Osteocyte (in vitro differentiated cells): ENCODE data around the gene PKIB. TPM values are rescaled to one million over a fixed set of nuclear protein-coding genes. Genes with fewer than 3 reads are reported as not detected.
"Not testable (repeated sequence)": the region's sequence is repeated elsewhere in the genome, so short reads cannot be mapped to it uniquely, and the experiment has no call there.

ENCODE experiments used
- DNase-seq: peaks from one replicate; pipeline ENCODE4 v3.0.0; 2021; ENCODE audit warnings: mixed read lengths; ENCODE audit not compliant: unreplicated experiment; ENCODE audit errors: extremely low spot score
- H3K27ac Mint-ChIP-seq: one replicate; pipeline ENCODE4 v1.8.0; 2021; ENCODE audit warnings: mild to moderate bottlenecking, mixed read lengths; ENCODE audit not compliant: unreplicated experiment
- H3K27me3 Mint-ChIP-seq: one replicate; pipeline ENCODE4 v1.8.0; 2021; ENCODE audit warnings: mixed read lengths; ENCODE audit not compliant: unreplicated experiment
- H3K36me3 Mint-ChIP-seq: one replicate; pipeline ENCODE4 v1.8.0; 2021; ENCODE audit warnings: mixed read lengths; ENCODE audit not compliant: unreplicated experiment
- H3K4me1 Mint-ChIP-seq: one replicate; pipeline ENCODE4 v1.8.0; 2021; ENCODE audit warnings: mixed read lengths; ENCODE audit not compliant: unreplicated experiment
- H3K4me3 Mint-ChIP-seq: one replicate; pipeline ENCODE4 v1.8.0; 2021; ENCODE audit warnings: mild to moderate bottlenecking, moderate library complexity, mixed read lengths; ENCODE audit not compliant: unreplicated experiment
- H3K9me3 Mint-ChIP-seq: one replicate; pipeline ENCODE4 v1.8.0; 2021; ENCODE audit warnings: mixed read lengths; ENCODE audit not compliant: unreplicated experiment
- total RNA-seq: library from RNA; stranded (reverse); gene quantifications from 2 replicates; pipeline ENCODE4 v1.2.1, GENCODE V29; 2021
- TF ChIP-seq, protein P1 (sequence below): fragments of 200-600 bp; sonication (generic); IDR thresholded peaks from 2 replicates; pipeline ENCODE4 v1.5.0; 2021; ENCODE audit warnings: antibody characterized with exemption, mild to moderate bottlenecking, moderate library complexity

PKIB gene
- total RNA-seq, 1 donor from 2014 or later = 35.0 TPM

DNA sequence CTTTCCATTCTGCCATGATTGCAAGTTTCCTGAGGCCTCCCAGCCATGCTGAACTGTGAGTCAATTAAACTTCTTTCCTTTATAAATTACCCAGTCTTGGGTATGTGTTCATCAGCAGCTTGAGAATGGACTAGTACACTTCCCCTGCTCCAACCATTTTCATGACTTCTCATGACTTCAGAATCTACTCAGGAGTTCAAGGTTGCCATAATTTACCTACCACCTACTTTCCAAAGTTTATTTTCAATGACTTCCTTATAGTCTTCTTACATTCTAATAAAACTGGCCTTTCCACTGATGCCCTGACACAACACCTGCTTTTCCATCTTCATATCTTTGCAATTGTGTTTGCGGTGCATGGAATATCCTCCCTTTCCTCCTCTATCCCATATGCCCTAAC lies 31.2 kb upstream of the PKIB start:
- peaks cover 23% of the 10 kb centered on the region for H3K36me3 Mint-ChIP-seq
- peaks cover 22% of the 10 kb centered on the region for H3K9me3 Mint-ChIP-seq
- H3K27ac Mint-ChIP-seq = no peak overlapping the region
- no peak overlapping the region for H3K4me3 Mint-ChIP-seq
- H3K4me1 Mint-ChIP-seq = peaks cover 6% of the 10 kb centered on the region
- TF ChIP-seq, protein P1, sequence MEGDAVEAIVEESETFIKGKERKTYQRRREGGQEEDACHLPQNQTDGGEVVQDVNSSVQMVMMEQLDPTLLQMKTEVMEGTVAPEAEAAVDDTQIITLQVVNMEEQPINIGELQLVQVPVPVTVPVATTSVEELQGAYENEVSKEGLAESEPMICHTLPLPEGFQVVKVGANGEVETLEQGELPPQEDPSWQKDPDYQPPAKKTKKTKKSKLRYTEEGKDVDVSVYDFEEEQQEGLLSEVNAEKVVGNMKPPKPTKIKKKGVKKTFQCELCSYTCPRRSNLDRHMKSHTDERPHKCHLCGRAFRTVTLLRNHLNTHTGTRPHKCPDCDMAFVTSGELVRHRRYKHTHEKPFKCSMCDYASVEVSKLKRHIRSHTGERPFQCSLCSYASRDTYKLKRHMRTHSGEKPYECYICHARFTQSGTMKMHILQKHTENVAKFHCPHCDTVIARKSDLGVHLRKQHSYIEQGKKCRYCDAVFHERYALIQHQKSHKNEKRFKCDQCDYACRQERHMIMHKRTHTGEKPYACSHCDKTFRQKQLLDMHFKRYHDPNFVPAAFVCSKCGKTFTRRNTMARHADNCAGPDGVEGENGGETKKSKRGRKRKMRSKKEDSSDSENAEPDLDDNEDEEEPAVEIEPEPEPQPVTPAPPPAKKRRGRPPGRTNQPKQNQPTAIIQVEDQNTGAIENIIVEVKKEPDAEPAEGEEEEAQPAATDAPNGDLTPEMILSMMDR = no peak
- H3K27me3 Mint-ChIP-seq = no peaks in the 10 kb centered on the region
- no peak for DNase-seq

GRCh38 chr6:122580737-122581136 lies 29.5 kb upstream of the PKIB start:
- H3K27ac Mint-ChIP-seq = no peak overlapping the region
- peaks cover 12% of the 10 kb centered on the region for H3K9me3 Mint-ChIP-seq
- H3K36me3 Mint-ChIP-seq = peaks cover 20% of the 10 kb centered on the region
- DNase-seq = no peak
- H3K27me3 Mint-ChIP-seq = no peaks in the 10 kb centered on the region
- TF ChIP-seq, protein P1 = no peak
- peaks cover 6% of the 10 kb centered on the region for H3K4me1 Mint-ChIP-seq
- H3K4me3 Mint-ChIP-seq = no peak overlapping the region

DNA sequence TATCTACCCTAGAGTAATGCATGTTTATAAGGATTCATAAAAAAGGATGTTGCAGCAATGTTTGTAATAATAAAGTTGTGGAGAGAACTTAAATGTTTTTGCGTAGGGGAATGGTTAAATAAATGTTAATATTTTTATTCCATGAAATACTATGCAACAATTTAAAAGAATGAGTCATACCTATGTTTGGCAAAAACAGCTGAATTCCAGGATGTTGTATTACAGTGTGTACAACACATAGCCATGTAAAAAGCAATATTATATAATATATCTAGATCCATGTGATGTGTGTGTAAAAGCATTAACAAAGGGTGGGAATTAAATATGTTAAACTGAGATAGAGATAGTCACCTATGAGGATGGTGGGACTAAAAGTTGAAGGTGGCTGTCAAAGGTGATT lies 21.1 kb upstream of the PKIB start:
- no peak for DNase-seq
- H3K9me3 Mint-ChIP-seq = no peaks in the 10 kb centered on the region
- H3K36me3 Mint-ChIP-seq = peaks cover 19% of the 10 kb centered on the region
- H3K27ac Mint-ChIP-seq = no peak overlapping the region
- TF ChIP-seq, protein P1 = no peak
- H3K27me3 Mint-ChIP-seq = no peaks in the 10 kb centered on the region
- no peak overlapping the region for H3K4me3 Mint-ChIP-seq
- H3K4me1 Mint-ChIP-seq = no peaks in the 10 kb centered on the region

DNA sequence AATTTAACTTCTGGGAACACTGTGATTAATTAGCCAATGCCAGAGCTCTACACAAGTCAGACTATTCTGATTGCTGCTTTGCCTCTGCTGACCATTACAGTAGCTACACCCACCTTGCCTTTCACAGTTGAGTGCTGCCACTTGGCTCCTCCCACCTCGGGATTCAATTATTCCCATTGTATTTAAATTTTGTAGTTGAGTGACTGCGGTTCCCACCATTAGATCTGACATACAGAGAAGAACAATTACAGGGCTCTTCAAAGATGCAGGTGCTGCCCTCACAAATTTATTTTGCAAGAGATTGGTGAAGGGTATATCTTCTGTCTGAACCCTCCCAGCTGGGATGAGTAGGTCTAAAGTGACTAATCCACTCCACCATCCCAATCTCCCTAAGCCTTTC lies 11.9 kb upstream of the PKIB start:
- peaks cover 18% of the 10 kb centered on the region for H3K9me3 Mint-ChIP-seq

GRCh38 chr6:122604676-122605075 lies 5.5 kb upstream of the PKIB start:
- Mint-ChIP-seq H3K27me3 (no peaks in the 10 kb centered on the region), H3K27ac (no peak overlapping the region), H3K36me3 (peaks cover 32% of the 10 kb centered on the region), H3K4me3 (no peak overlapping the region), H3K4me1 (peaks cover 2% of the 10 kb centered on the region), H3K9me3 (peaks cover 6% of the 10 kb centered on the region)
- TF ChIP-seq, protein P1 = no peak
- DNase-seq = no peak

More for the DNA sequence above, 11.9 kb upstream of the PKIB start:
- not testable (repeated sequence) for H3K27ac Mint-ChIP-seq, H3K27me3 Mint-ChIP-seq, H3K4me3 Mint-ChIP-seq, H3K4me1 Mint-ChIP-seq, DNase-seq
- H3K36me3 Mint-ChIP-seq = peaks cover 33% of the 10 kb centered on the region
